Stimulated activated CD8-positive, alpha-beta memory T cell treated with anti-CD3 and anti-CD28 coated beads, Interleukin-2, amount 100 ng/mL, for 1 hour (primary cell): ENCODE measurements around the gene NRL.
"Not testable (repeated sequence)": the region's sequence is repeated elsewhere in the genome, so short reads cannot be mapped to it uniquely, and the experiment has no call there.

ENCODE experiments used
- DNase-seq, 2 donors: peaks; one replicate each; pipeline ENCODE4 v3.0.0-alpha.2; 2020; ENCODE audit warnings: low read depth in 2 of 2

Gene NRL

DNA sequence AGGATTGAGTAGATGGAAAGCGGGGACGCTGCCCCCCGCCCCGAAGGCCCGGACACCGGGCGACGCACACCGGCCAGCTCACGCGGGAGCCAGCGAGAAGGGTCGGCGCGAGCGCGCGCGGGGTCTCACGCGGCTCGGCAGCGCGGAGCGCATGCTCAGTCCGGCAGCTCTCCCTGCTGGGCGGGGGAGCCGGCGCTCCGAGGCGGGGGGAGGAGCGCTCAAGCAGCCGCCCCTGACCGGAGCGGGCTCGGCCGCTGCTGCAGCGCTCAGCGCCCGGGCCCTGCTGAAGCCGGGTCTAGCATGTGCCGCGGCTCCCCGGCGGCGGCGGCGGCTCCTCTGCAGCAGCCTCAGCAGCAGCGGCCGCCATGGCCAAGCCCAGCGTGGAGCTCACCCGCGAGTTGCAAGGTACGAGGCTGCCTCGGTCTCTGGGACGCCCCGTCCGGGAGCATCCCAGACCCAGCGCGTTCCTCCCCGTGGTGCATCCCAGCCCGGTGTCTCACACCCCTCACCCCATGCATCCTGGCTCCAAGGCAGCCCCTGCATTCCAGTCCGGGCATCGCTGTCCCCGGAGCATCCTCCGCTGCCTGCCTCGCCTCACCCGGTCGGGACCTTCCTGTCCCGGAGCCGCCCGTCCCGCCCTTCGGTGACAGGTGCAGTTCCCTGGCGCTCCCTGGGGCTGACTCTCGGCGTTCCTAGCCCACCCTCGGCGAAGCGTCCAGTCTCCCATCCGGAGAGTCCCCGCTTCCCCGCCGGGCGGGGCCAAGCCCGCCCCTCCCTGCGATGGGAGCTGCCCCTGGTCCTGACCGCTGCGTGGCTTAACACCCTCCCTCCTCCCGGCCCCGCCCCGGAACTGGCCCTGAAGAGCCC lies 62.7 kb downstream of the NRL start, which contains the start of gene CARMIL3:
TSS of gene CARMIL3 (plus strand) at position 221 of the 867 bp plus-strand sequence. CDS start at position 366, 145 bp downstream.
- DNase-seq = peak; percentile 25 to 35

DNA sequence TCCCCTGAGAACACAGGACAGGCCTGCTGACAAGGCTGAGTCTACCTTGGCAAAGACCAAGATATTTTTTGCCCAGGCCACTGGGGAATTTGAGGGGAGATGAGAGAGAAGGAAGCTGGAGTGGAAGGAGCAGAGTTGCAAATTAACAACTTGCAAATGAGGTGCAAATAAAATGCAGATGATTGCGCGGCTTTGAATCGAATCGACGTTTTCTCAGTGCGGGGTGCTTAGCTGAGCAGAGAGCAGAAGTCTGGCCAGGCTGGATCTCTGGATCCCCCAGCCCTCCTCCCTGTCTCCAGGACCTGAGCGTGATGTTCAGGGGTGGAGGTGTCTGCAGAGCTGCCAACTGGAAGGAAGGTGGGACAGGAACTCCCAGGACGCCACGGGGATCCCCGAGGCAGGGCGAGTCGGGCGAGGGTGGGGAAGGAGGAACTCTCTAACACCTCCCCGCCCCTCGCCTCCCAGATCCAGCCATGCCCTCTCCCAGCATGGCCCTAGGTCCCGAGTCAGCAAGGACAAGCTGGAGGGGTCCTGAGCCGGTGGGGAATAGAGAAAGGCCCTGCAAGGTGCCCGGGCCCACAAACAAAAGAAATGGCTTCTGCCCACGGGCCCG lies 63.5 kb downstream of the NRL start:
- no peak for DNase-seq

DNA sequence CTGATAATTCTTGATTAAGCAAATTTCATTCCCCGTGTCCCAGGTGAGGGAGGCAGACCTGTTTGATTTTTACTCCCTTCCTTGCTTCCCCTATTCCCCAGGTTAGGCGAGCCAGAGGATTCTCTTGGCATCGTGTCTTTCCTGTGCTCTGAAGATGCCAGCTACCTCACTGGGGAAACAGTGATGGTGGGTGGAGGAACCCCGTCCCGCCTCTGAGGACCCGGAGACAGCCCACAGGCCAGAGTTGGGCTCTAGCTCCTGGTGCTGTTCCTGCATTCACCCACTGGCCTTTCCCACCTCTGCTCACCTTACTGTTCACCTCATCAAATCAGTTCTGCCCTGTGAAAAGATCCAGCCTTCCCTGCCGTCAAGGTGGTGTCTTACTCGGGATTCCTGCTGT lies 64.0 kb downstream of the NRL start:
- DNase-seq = not testable (repeated sequence)

DNA sequence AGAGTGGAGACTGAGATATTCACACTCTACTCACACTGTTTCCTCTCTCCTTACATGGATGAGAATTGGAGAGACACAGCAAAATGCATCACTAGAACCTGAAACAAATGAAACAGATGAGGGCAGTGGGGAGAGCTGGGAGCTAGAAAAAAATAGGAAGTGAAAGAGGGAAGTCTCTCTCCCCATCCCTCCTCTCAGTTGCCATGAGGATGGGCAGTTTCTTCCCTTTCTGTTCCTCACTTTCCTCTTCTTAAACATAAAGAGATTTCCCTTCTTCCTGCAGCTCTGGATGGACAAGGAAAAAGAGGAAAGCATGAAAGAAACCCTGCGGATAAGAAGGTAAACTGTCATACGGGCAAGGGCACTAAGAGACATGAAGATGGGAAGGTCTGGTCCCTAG lies 65.7 kb downstream of the NRL start:
- not testable (repeated sequence) for DNase-seq

DNA sequence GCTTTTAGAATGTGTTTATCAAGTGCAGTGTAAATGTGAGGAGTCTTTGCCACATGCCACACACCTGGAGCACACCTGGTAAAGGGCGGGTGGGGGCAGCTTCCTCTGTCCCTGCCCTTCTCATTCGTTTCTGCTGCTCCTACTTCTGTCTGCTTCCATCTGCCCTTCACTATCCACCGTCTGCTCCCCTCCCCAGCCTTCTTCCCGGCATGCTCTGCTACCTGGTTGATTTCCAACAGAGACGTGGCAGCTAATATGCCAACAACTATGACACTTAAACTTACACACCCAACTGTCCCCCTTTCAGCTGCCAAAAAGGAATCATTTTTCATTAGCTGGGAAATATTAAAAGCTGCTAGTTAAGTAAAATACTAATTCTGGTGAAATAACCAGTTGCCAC lies 72.0 kb downstream of the NRL start:
- DNase-seq = no peak

DNA sequence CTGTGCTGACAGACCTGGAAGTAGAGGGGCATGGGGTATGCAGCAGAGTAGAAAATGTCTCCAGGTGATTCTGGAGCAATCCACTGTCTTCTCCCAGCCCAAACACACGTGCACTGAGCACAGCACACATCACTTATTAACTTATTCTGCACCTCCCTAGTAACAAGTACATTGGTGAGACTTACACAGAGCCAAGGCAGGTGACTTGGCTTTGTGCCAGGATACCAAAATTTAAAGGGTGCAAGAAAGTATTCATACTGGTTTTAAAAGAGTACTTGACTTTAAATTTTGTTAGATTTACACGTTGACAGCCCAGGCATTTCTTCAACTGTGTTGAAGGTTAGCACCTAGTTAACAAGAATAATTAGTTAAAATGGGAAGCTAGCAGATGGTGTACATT lies 74.1 kb downstream of the NRL start:
- no peak for DNase-seq

DNA sequence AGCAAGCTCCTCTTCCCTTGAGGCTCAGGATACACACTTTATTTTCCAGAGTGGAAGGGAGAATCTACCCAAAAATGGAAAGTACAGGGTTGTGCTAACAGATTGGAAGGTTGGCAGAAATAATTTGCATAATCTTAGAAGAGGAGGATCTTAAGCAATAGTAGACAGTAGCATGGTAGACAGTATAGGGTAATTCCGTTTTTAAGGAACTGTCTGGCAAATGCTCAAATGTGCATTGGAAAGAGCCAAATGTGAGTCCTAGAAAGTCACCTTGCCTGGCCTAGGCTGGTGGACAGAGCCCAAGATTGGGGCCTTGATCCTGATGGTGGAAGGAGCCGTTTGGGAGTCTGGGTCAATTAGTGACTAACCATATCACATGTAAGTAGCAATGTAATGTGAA lies 76.1 kb downstream of the NRL start:
- no peak for DNase-seq

DNA sequence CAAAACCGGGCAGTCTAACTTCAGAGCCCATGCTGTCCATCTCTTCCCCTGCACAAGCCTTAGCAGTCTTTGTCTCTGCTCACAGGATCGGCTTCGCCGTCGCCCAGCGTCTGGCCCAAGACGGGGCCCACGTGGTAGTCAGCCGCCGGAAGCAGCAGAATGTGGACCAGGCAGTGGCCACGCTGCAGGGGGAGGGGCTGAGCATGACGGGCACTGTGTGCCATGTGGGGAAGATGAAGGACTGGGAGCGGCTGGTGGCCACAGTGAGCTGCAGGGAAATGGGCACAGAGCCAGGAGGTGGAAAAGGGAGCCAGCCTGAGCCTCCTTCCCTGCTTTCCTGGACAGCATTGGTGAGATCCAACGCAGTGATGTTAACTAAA lies 77.1 kb downstream of the NRL start:
- no peak for DNase-seq

DNA sequence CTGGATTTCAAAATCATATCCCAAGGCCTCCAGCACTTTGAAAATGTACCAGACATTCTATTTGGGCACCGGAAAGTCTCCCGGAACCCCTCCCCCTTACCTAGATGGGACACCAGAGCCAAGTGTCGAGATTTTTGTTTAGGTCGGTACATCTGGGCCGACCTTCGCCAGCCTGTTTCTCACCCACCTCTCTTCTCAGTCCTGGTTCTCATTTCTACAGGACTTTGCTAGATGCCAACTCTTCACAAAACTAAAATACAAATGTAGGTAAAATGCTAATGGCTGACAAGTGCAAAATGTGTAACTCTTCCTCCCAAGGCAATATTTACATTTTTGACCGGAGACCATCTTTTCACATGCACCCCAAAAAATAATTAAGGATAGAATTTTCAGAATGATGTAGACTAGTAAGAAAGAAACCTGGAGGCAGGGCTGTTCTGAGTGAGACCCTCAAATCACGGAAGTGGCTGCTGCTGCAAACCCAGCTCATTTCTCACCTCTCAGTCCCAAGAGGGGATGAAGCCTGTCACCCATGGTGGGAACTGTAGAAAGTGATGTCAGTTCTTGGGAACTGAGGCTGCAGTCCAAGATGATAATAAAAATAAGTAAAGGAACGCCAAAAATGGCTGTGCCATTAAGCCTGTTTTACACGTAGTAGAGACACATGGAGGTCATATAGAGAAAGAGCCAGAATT lies 77.6 kb downstream of the NRL start:
- DNase-seq = not testable (repeated sequence)

DNA sequence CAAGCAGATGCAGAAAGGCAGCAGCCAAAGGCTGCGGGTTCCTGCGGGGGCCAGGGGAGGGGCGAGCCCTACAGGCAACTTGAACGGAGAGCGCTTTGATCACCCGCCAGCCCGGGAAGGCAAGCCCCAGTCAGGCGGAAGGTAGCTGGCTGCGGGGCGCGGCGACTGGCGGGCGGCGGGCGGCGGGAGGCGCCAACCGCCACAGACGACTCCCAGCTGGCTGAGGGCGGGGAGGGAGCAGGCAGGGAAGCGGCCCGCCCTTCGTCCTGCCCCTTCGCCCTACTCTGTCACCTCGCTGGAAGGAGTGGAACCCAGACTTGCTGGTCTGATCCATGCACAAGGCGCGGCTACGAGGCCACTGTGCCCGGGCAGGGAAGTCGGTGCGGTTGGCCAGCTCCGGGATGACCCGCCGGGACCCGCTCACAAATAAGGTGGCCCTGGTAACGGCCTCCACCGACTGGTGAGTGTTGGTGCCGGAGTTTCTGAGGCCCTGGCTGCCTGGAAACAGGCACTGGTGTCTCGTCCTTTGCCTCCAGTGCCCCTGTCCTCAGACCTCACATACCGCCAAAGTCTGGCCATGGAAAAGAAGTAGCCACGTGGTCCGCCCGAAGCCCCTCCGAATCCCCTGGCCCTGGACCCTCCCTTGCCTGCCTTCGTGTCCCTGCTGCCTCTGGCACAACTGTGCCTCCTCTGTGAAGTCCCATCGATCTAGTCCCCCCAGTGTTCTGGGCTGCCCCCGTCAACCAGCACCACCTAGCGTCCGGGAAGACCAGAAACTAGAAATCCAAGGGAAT lies 78.4 kb downstream of the NRL start:
- DNase-seq = peak; percentile 33 to 47

DNA sequence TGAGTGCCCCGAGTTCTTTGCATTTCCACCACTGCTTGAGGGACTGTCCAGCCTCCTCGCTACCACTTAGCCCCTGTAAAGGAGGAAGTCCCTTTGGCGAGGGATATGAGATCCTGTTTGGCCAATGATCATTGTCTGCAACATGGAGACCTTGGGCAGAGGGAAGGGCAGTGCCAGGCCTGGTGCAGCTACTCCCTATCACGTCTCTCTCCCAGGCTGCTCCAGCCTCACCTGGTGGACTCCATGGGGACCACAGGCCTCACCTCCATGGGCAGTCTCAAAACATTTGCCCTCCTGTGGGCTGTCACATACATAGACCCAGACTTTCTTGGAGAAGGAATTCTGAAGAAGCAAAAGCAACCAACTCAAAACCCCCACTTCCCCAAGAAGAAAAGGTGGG lies 79.0 kb downstream of the NRL start:
- DNase-seq = not testable (repeated sequence)

DNA sequence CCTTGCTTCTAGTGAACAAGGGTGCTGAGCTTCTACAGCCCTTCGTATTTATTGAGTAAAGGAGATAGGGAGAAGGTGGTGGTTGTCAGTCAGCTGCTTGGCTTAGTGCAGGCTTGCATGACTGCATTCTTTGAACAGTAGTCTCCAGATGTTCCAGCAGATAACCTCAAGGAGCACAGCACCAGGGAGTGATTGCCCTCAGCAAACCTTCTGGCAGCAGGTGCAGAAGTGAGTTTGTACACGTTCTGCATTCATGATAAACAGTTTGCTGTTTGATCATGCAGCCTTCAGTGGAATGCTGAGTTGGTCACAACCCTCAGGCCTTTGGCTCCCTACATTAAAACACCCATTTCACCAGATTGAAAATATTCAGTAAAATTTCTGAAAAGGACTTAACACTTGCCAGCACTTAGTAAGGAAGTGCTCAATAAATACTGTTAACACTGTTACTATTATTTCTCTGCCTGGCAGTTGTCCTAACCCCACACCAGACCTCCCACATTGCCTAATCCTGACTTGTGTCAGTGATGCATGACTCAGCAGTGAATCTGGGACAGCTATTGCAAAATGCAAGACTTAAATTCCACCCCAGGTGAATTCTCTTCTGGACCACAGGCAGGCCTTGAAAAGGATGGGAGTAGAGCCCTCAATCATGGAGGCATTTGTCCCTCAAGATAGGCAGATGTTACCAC lies 81.9 kb downstream of the NRL start:
- no peak for DNase-seq

DNA sequence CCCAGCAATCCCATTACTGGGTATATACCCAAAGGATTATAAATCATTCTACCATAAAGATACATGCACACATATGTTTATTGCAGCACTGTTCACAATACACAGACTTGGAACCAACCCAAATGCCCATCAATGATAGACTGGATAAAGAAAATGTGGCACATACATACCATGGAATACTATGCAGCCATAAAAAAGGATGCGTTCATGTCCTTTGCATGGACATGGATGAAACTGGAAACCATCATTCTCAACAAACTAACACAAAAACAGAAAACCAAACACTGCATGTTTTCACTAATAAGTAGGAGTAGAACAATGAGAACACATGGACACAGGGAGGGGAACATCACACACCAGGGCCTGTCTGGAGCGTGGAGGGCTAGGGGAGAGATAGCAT lies 83.4 kb downstream of the NRL start:
- not testable (repeated sequence) for DNase-seq

DNA sequence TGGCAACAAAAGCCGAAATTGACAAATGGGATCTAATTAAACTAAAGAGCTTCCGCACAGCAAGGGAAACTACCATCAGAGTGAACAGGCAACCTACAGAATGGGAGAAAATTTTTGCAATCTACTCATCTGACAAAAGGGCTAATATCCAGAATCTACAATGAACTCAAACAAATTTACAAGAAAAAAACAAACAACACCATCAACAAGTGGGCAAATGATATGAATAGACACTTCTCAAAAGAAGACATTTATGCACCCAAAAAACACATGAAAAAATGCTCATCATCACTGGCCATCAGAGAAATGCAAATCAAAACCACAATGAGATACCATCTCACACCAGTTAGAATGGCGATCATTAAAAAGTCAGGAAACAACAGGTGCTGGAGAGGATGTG lies 85.1 kb downstream of the NRL start:
- not testable (repeated sequence) for DNase-seq
